Stomach (tissue), 4 donors: ENCODE measurements around the gene KRT81.

Source experiments
- CTCF ChIP-seq, 7 experiments: fragments of 450-650 bp in 4 of 7; fragments of 200-600 bp in 3 of 7; sonication (generic) in 3 of 7; IDR thresholded peaks; one replicate each; pipeline ENCODE4 v1.5.1; 2016 to 2019; ENCODE audit warnings: antibody characterized with exemption in 7 of 7, control low read depth in 2 of 7, mild to moderate bottlenecking in 1 of 7
- POLR2A ChIP-seq, 4 donors: fragments of 450-650 bp; IDR thresholded peaks; one replicate each; pipeline ENCODE4 v1.6.1; 2016; ENCODE audit warnings: antibody characterized with exemption in 4 of 4, control low read depth in 2 of 4, mild to moderate bottlenecking in 1 of 4, moderate library complexity in 1 of 4
- POLR2AphosphoS5 ChIP-seq, 3 donors: sonication (generic); formaldehyde crosslinking; IDR thresholded peaks; one replicate each; pipeline ENCODE4 v1.6.1; 2016; ENCODE audit warnings: antibody characterized with exemption in 3 of 3

DNA sequence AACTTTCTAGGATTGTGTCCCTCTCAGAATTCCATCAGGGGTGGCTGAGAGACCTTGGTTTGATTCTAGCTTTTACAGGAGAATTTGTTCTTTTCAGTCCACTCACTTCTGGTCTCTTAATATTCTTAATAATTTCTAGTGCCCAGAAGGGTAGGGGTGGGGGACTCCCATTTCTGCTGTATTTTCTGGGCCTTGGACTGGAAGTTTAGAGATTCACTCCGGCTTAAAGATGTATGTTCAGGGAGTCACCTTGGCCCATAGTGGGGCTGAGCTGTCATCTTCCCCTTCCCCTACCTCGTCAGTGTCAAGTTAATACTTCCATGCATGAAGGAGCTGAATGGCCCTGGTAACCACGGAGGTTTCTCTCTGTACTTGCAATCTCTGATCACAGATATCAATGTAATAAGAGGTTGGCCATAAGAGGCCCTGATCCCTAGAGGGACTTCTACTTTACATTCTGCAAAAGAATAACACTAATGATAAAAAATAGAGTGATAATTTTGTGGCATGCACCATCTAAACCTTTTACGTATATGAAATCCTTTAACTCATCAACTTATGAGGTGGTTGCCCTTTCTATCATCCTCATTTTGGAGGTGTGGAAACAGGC is 6.7 kb downstream of the KRT81 start:
- TF ChIP-seq POLR2A (IDR thresholded peaks at IDR 0.05) (no peak), CTCF (IDR thresholded peaks at IDR 0.05) (no peak), POLR2AphosphoS5 (IDR thresholded peaks at IDR 0.05) (no peak)
